GM12878 (cell line): ENCODE data around the gene CDHR5. TPM values are rescaled to one million over a fixed set of nuclear protein-coding genes. Genes with fewer than 3 reads are reported as not detected.

Experiments used
- ATAC-seq: fragments of 200-7000 bp; cut with Tn5 transposase; 3 replicates; pipeline ENCODE4 v1.9.1; 2020; ENCODE audit warnings: mild to moderate bottlenecking, moderate library complexity
- BruUV-seq: library from RNA; stranded (reverse); fragments of 400-500 nt; replicated peaks from 2 replicates; lab custom pipeline; 2021; lab: Mats Ljungman, UMichigan
- CTCF ChIA-PET: fragments of 300-600 bp; sonication (Branson Sonifier 250); formaldehyde crosslinking; extraction: SDS; loops from one replicate; lab custom pipeline; 2021; ENCODE audit warnings: inconsistent platforms; lab: Yijun Ruan, JAX
- POLR2A ChIA-PET: fragments of 350-600 bp; formaldehyde crosslinking; extraction: SDS; loops from one replicate; lab custom pipeline; 2021; ENCODE audit warnings: inconsistent platforms; lab: Charles Lee
- RAD21 ChIA-PET: fragments of 300-600 bp; sonication (Branson Sonifier 250); formaldehyde crosslinking; loops from one replicate; lab custom pipeline; 2023; ENCODE audit warnings: antibody characterized with exemption; ENCODE audit not compliant: unreplicated experiment; lab: Charles Lee
- SMC1A ChIA-PET: fragments of 300-600 bp; sonication (Branson Sonifier 250); formaldehyde crosslinking; loops from one replicate; lab custom pipeline; 2023; ENCODE audit not compliant: unreplicated experiment, uncharacterized antibody; lab: Charles Lee
- DNase-seq: peaks from one replicate; pipeline ENCODE4 v3.0.0-alpha.2; 2011; ENCODE audit warnings: low read depth, low spot score
- FAIRE-seq: peaks from 3 replicates; lab custom pipeline; 2011; peaks lifted over from hg19 to GRCh38; lab: Jason Lieb, UNC
- H2AFZ ChIP-seq: 2 replicates; pipeline ENCODE4 v1.6.0; 2011; ENCODE audit warnings: low read depth, low read length, control low read depth; ENCODE audit not compliant: control insufficient read depth
- H3K27ac ChIP-seq: 2 replicates; pipeline ENCODE4 v1.5.1; 2011; ENCODE audit warnings: control low read depth; ENCODE audit not compliant: control insufficient read depth, insufficient read depth
- H3K27me3 ChIP-seq, 2 experiments: replicated peaks in 1 of 2; 2 replicates each; pipeline versions ENCODE4 v1.6.0 to v1.6.1; 2011; ENCODE audit warnings: low read length in 1 of 2; ENCODE audit not compliant: control insufficient read depth in 2 of 2, insufficient read depth in 2 of 2
- H3K36me3 ChIP-seq, 2 experiments: 2 replicates each; pipeline ENCODE4 v1.5.1; 2011; ENCODE audit warnings: low read length in 1 of 2; ENCODE audit not compliant: control insufficient read depth in 2 of 2, insufficient read depth in 2 of 2
- H3K4me1 ChIP-seq: 2 replicates; pipeline ENCODE4 v1.6.1; 2011; ENCODE audit warnings: mild to moderate bottlenecking, low read length, moderate library complexity, mixed read lengths; ENCODE audit not compliant: control insufficient read depth, insufficient read depth
- H3K4me2 ChIP-seq: 2 replicates; pipeline ENCODE4 v1.6.0; 2011; ENCODE audit warnings: control low read depth; ENCODE audit not compliant: control insufficient read depth, insufficient read depth
- H3K4me3 ChIP-seq: fragments of 200-600 bp; sonication (generic); 2 replicates; pipeline ENCODE4 v1.5.1; 2016
- H3K79me2 ChIP-seq: 2 replicates; pipeline ENCODE4 v1.6.0; 2011; ENCODE audit warnings: low read length; ENCODE audit not compliant: control insufficient read depth, insufficient read depth
- H3K9ac ChIP-seq: 2 replicates; pipeline ENCODE4 v1.8.0; 2011; ENCODE audit warnings: low read length, control low read depth, mixed read lengths; ENCODE audit not compliant: control insufficient read depth, insufficient read depth
- H3K9me3 ChIP-seq: replicated peaks from 3 replicates; pipeline ENCODE4 v1.5.1; 2011; ENCODE audit warnings: mild to moderate bottlenecking, low read length; ENCODE audit not compliant: control insufficient read depth, insufficient read depth
- H4K20me1 ChIP-seq: 2 replicates; pipeline ENCODE4 v1.6.0; 2011; ENCODE audit not compliant: control insufficient read depth, insufficient read depth
- EED ChIP-seq: sonication (generic); IDR thresholded peaks from 2 replicates; pipeline ENCODE4 v1.6.1; 2016; ENCODE audit warnings: antibody characterized with exemption, low read depth
- ESRRA ChIP-seq: IDR thresholded peaks from 2 replicates; pipeline ENCODE4 v1.6.1; 2012; ENCODE audit warnings: mild to moderate bottlenecking, low read length, improper control_type of control experiment
- IRF4 ChIP-seq: IDR thresholded peaks from 2 replicates; pipeline ENCODE4 v1.6.1; 2011; ENCODE audit warnings: low read depth, low read length
- NFIC ChIP-seq: IDR thresholded peaks from 2 replicates; pipeline ENCODE4 v1.6.1; 2012; ENCODE audit warnings: low read depth, mild to moderate bottlenecking, inconsistent platforms, low read length, moderate library complexity
- NR2F1 ChIP-seq: fragments of 450-650 bp; conservative IDR thresholded peaks from 2 replicates; pipeline ENCODE4 v1.6.1; 2017; ENCODE audit warnings: mild to moderate bottlenecking
- PAX5 ChIP-seq: IDR thresholded peaks from 2 replicates; pipeline ENCODE4 v1.6.1; 2011; ENCODE audit warnings: low read depth, low read length, borderline replicate concordance
- SMAD5 ChIP-seq: IDR thresholded peaks from 2 replicates; pipeline ENCODE4 v1.6.1; 2016; ENCODE audit warnings: antibody characterized with exemption, low read depth
- SPI1 ChIP-seq: IDR thresholded peaks from 2 replicates; pipeline ENCODE4 v1.6.1; 2011; ENCODE audit warnings: low read depth, mild to moderate bottlenecking, low read length, moderate library complexity, borderline replicate concordance; ENCODE audit not compliant: insufficient read depth
- WRNIP1 ChIP-seq: IDR thresholded peaks from 2 replicates; pipeline ENCODE4 v1.6.1; 2011; ENCODE audit warnings: low read depth, low read length, improper control_type of control experiment, borderline replicate concordance
- ZBED1 ChIP-seq: IDR thresholded peaks from 2 replicates; pipeline ENCODE4 v1.6.1; 2016; ENCODE audit warnings: borderline replicate concordance
- WGBS: methylation state at CpG from one replicate; pipeline ENCODE4 v1.1.6; 2016; ENCODE audit warnings: low lambda C conversion rate; ENCODE audit not compliant: insufficient replicate concordance, insufficient coverage; ENCODE audit errors: missing lambda C conversion rate; 5-methylcytosine and 5-hydroxymethylcytosine counted together
- in situ Hi-C: fragments of 300-500 bp; cut with MboI; formaldehyde crosslinking; loops from 9 replicates; pipeline ENCODE4 v1.14.3; 2018; ENCODE audit warnings: mixed read lengths
- intact Hi-C: fragments of 100-400 bp; cut with micrococcal nuclease; formaldehyde crosslinking; loops from one replicate; pipeline ENCODE4 v1.14.2; 2022; ENCODE audit not compliant: unreplicated experiment
- polyA plus RNA-seq, 11 experiments: library from polyadenylated mRNA; depleted of rRNA in 4 of 11; unstranded in 6 of 11; stranded (reverse) in 5 of 11; fragments of >200 nt; fragmentation: Nextera tagmentation in 4 of 11; fragmentation: Illumina TruSeq in 1 of 11; extraction: Ambion mirVana in 4 of 11; extraction: Trizol in 1 of 11; gene quantifications; 1 replicate in 1 of 11; 2 replicates in 10 of 11; pipeline versions ENCODE4 v1.2.1 to v1.2.3, GENCODE V29; 2011 to 2016; ENCODE audit warnings: inconsistent platforms in 2 of 11, missing spikeins in 2 of 11, low read depth in 1 of 11
- total RNA-seq, 4 experiments: library from RNA; depleted of rRNA in 3 of 4; stranded (reverse); fragments of >200 nt in 3 of 4; fragmentation: Illumina TruSeq in 1 of 4; extraction: Trizol in 1 of 4; gene quantifications; 2 replicates each; pipeline versions ENCODE4 v1.2.1 to v1.2.3, GENCODE V29; 2013 to 2021
- TF ChIP-seq, protein P1 (sequence below): fragments of 450-650 bp; IDR thresholded peaks from 2 replicates; pipeline ENCODE4 v1.6.1; 2017; ENCODE audit warnings: mild to moderate bottlenecking, moderate library complexity
- TF ChIP-seq, protein P2 (sequence below): IDR thresholded peaks from 2 replicates; pipeline ENCODE4 v1.6.1; 2012; ENCODE audit warnings: low read depth, low read length, improper control_type of control experiment

The CDHR5 gene
- total and polyA plus RNA-seq, 10 of the 15 experiments (the other 5 are each of a cell fraction or from before 2014, with no cell fraction given), result 0.06 TPM; not detected in 9

DNA sequence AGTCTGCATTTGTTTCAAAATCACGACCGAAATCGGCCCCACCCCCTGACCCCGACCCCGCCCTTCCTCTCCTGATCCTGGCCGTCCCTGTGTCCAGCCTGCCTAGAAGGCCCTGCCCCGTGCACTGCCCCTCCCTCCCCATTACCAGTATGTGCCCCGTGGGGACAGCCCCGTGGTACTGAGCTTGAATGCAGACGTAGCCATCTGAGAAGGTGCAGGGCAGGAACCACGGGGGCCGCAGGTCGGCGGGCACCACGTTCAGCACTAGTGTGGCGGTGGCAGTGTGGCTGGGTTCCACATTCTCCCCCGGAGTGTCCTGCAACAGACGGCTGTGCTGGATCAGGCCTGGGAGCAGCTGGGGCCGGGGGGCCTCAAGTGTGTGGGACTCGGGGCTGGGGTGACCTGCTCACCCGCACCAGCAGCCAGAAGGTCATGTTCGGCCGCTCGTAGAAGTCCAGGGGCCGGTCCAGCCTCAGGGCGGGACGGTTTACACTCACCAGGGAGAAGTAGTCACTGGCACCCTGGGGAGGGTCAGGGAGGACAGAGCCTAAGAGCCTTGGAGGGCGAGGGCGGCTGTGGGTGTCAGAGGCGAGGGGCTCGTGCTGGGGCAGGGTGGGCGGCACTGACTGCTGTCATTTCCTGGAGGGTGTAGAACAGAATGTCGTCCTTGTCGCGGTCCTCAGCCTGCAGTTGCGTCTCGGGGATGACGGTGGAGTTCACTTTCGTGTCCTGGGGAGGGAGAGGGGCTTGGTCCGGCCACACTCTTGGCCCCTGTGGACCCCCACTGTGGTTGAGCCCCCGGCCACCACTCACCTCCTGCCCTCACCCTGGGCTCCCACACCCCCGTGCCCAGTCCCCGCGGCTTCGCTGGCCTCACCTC lies 3.6 kb downstream of the CDHR5 start:
- Histone ChIP-seq H3K9me3 (no peaks in the 10 kb centered on the region), H3K27ac (no peak overlapping the region), H3K27me3 (no peaks in the 10 kb centered on the region), H3K36me3 (no peaks in the 10 kb centered on the region), H3K9ac (no peak overlapping the region), H3K4me2 (no peak overlapping the region), H2AFZ (no peak overlapping the region), H3K4me3 (no peak overlapping the region), H3K79me2 (no peaks in the 10 kb centered on the region), H3K4me1 (peaks cover 4% of the 10 kb centered on the region), H4K20me1 (no peaks in the 10 kb centered on the region)
- SMC1A ChIA-PET, result no interaction called here
- TF ChIP-seq, protein P1, sequence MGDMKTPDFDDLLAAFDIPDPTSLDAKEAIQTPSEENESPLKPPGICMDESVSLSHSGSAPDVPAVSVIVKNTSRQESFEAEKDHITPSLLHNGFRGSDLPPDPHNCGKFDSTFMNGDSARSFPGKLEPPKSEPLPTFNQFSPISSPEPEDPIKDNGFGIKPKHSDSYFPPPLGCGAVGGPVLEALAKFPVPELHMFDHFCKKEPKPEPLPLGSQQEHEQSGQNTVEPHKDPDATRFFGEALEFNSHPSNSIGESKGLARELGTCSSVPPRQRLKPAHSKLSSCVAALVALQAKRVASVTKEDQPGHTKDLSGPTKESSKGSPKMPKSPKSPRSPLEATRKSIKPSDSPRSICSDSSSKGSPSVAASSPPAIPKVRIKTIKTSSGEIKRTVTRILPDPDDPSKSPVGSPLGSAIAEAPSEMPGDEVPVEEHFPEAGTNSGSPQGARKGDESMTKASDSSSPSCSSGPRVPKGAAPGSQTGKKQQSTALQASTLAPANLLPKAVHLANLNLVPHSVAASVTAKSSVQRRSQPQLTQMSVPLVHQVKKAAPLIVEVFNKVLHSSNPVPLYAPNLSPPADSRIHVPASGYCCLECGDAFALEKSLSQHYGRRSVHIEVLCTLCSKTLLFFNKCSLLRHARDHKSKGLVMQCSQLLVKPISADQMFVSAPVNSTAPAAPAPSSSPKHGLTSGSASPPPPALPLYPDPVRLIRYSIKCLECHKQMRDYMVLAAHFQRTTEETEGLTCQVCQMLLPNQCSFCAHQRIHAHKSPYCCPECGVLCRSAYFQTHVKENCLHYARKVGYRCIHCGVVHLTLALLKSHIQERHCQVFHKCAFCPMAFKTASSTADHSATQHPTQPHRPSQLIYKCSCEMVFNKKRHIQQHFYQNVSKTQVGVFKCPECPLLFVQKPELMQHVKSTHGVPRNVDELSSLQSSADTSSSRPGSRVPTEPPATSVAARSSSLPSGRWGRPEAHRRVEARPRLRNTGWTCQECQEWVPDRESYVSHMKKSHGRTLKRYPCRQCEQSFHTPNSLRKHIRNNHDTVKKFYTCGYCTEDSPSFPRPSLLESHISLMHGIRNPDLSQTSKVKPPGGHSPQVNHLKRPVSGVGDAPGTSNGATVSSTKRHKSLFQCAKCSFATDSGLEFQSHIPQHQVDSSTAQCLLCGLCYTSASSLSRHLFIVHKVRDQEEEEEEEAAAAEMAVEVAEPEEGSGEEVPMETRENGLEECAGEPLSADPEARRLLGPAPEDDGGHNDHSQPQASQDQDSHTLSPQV, result no peak
- TF ChIP-seq ESRRA, result no peak
- TF ChIP-seq, protein P2, sequence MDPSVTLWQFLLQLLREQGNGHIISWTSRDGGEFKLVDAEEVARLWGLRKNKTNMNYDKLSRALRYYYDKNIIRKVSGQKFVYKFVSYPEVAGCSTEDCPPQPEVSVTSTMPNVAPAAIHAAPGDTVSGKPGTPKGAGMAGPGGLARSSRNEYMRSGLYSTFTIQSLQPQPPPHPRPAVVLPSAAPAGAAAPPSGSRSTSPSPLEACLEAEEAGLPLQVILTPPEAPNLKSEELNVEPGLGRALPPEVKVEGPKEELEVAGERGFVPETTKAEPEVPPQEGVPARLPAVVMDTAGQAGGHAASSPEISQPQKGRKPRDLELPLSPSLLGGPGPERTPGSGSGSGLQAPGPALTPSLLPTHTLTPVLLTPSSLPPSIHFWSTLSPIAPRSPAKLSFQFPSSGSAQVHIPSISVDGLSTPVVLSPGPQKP, result no peak
- no peak for TF ChIP-seq EED
- TF ChIP-seq PAX5, result no peak
- no peak for TF ChIP-seq NR2F1
- TF ChIP-seq SPI1, result no peak
- TF ChIP-seq ZBED1, result no peak
- TF ChIP-seq WRNIP1, result no peak
- no peak for TF ChIP-seq NFIC
- no peak for TF ChIP-seq IRF4
- no peak for TF ChIP-seq SMAD5
- WGBS, result 69% methylated on average over 38 of the region's 45 CpGs
- BruUV-seq, result no TSS peak
- CTCF ChIA-PET, result no interaction called here
- intact Hi-C loops, result no loop called here
- RAD21 ChIA-PET, result no interaction called here
- POLR2A ChIA-PET, result no interaction called here
- FAIRE-seq (no peak), ATAC-seq (no peak), DNase-seq (no peak)
- in situ Hi-C loops, result no loop called here
